Suprapubic skin (tissue), 4 donors: ENCODE results near the gene SMAD5. TPM values are rescaled to one million over a fixed set of nuclear protein-coding genes. Genes with fewer than 3 reads are reported as not detected.

ENCODE experiments used
- DNase-seq, 2 donors: peaks; one replicate each; pipeline ENCODE4 v3.0.0-alpha.2; 2019; ENCODE audit warnings: low spot score in 2 of 2
- H3K27ac ChIP-seq: fragments of 200-600 bp; sonication (generic); one replicate; pipeline ENCODE4 v1.5.1; 2019
- H3K27me3 ChIP-seq: fragments of 200-600 bp; sonication (generic); one replicate; pipeline ENCODE4 v1.5.1; 2019
- H3K36me3 ChIP-seq: fragments of 200-600 bp; sonication (generic); one replicate; pipeline ENCODE4 v1.5.1; 2019
- H3K4me1 ChIP-seq: fragments of 200-600 bp; sonication (generic); one replicate; pipeline ENCODE4 v1.5.1; 2019
- H3K4me3 ChIP-seq: fragments of 200-600 bp; sonication (generic); one replicate; pipeline ENCODE4 v1.5.1; 2019; ENCODE audit warnings: mild to moderate bottlenecking
- H3K9me3 ChIP-seq: fragments of 200-600 bp; sonication (generic); one replicate; pipeline ENCODE4 v1.5.1; 2019
- CTCF ChIP-seq, 2 donors: fragments of 200-600 bp in 1 of 2; fragments of 450-650 bp in 1 of 2; sonication (generic) in 1 of 2; IDR thresholded peaks; one replicate each; pipeline ENCODE4 v1.5.1; 2016 to 2019; ENCODE audit warnings: antibody characterized with exemption in 2 of 2, mild to moderate bottlenecking in 1 of 2, moderate library complexity in 1 of 2
- EP300 ChIP-seq: sonication (generic); formaldehyde crosslinking; IDR thresholded peaks from one replicate; pipeline ENCODE4 v1.6.1; 2017; ENCODE audit warnings: antibody characterized with exemption
- POLR2A ChIP-seq, 2 donors: fragments of 450-650 bp; IDR thresholded peaks; one replicate each; pipeline ENCODE4 v1.6.1; 2017; ENCODE audit warnings: antibody characterized with exemption in 2 of 2, mild to moderate bottlenecking in 2 of 2, moderate library complexity in 2 of 2
- POLR2AphosphoS5 ChIP-seq, 3 donors: sonication (generic); formaldehyde crosslinking; IDR thresholded peaks; one replicate each; pipeline ENCODE4 v1.6.1; 2017; ENCODE audit warnings: antibody characterized with exemption in 3 of 3
- WGBS: methylation state at CpG from one replicate; pipeline ENCODE4 v1.1.5; 2018; 5-methylcytosine and 5-hydroxymethylcytosine counted together
- total RNA-seq, 4 donors: library from RNA; depleted of rRNA; stranded (reverse); fragments of >200 nt; gene quantifications; one replicate each; pipeline ENCODE4 v1.1.0, GENCODE V29; 2016

Gene SMAD5
- total RNA-seq, 4 donors from 2014 or later = 63.3 to 119 (median 74.9) TPM

GRCh38 chr5:136228136-136228757 lies 95.6 kb downstream of the SMAD5 start:
- Histone ChIP-seq H3K4me1 (no peaks in the 10 kb centered on the region), H3K36me3 (no peaks in the 10 kb centered on the region), H3K4me3 (no peak overlapping the region), H3K9me3 (no peaks in the 10 kb centered on the region), H3K27me3 (peaks cover 5% of the 10 kb centered on the region), H3K27ac (no peak overlapping the region)
- 51% methylated on average over 7 of the region's 7 CpGs for WGBS
- TF ChIP-seq CTCF (IDR thresholded peaks at IDR 0.05) (no peak), POLR2A (IDR thresholded peaks at IDR 0.05) (no peak), EP300 (no peak), POLR2AphosphoS5 (IDR thresholded peaks at IDR 0.05) (no peak)
- DNase-seq = no peak

- Histone ChIP-seq H3K4me1 (no peaks in the 10 kb centered on the region), H3K27ac (no peak overlapping the region), H3K36me3 (no peaks in the 10 kb centered on the region), H3K4me3 (no peak overlapping the region), H3K9me3 (no peaks in the 10 kb centered on the region), H3K27me3 (no peaks in the 10 kb centered on the region)
- no peak for DNase-seq
- no peak for TF ChIP-seq POLR2A (IDR thresholded peaks at IDR 0.05)
- no peak for TF ChIP-seq EP300
- TF ChIP-seq CTCF (IDR thresholded peaks at IDR 0.05) = no peak
- no peak for TF ChIP-seq POLR2AphosphoS5 (IDR thresholded peaks at IDR 0.05)
- WGBS = 41% methylated on average over 1 of the region's 1 CpG
Measured at GRCh38 chr5:136230176-136230575, 97.5 kb downstream of the SMAD5 start.

GRCh38 chr5:136232316-136232715 lies 99.7 kb downstream of the SMAD5 start:
- WGBS = 90% methylated on average over 6 of the region's 6 CpGs
- H3K27ac ChIP-seq = no peak overlapping the region
- no peaks in the 10 kb centered on the region for H3K4me1 ChIP-seq
- no peaks in the 10 kb centered on the region for H3K36me3 ChIP-seq
- DNase-seq = no peak
- H3K27me3 ChIP-seq = no peaks in the 10 kb centered on the region
- no peak overlapping the region for H3K4me3 ChIP-seq
- no peaks in the 10 kb centered on the region for H3K9me3 ChIP-seq
- no peak for TF ChIP-seq POLR2A (IDR thresholded peaks at IDR 0.05)
- no peak for TF ChIP-seq EP300
- TF ChIP-seq CTCF (IDR thresholded peaks at IDR 0.05) = no peak
- no peak for TF ChIP-seq POLR2AphosphoS5 (IDR thresholded peaks at IDR 0.05)

Other genes with a start within 250 kb of the SMAD5 start
- gene IL9, start 237.0 kb upstream of the SMAD5 start, total RNA-seq = not detected
- not detected for gene LECT2, start 177.9 kb upstream of the SMAD5 start, total RNA-seq
- 100 to 1,000 TPM; 300 to 719 (median 389) TPM for gene TGFBI, start 103.9 kb upstream of the SMAD5 start, total RNA-seq
- gene SMIM32, start 60.3 kb downstream of the SMAD5 start, total RNA-seq = not detected
- not detected for gene TRPC7, start 232.7 kb downstream of the SMAD5 start, total RNA-seq